ENCODE results near the gene CDC25C.

- TF ChIP-seq POLR2AphosphoS5 (IDR thresholded peaks at IDR 0.05) (no peak), CTCF (IDR thresholded peaks at IDR 0.05) (no peak)
These were observed 67.4 kb downstream of the CDC25C start for GRCh38 chr5:138264183-138264582.
